Erythroblast (primary cell): Measurements from ENCODE around the gene ARHGEF7.

Experiments
- DNase-seq, 2 experiments: peaks; one replicate each; lab custom pipeline; 2025; lab: John Stamatoyannopoulos, UW
- GATA1 ChIP-seq: IDR thresholded peaks from 2 replicates; pipeline ENCODE4 v1.6.1; 2011; ENCODE audit warnings: low read depth, mild to moderate bottlenecking, control low read depth, low read length, moderate library complexity
- POLR2A ChIP-seq: IDR thresholded peaks from 2 replicates; pipeline ENCODE4 v1.6.1; 2011; ENCODE audit warnings: mild to moderate bottlenecking, low read length

ARHGEF7 gene

DNA sequence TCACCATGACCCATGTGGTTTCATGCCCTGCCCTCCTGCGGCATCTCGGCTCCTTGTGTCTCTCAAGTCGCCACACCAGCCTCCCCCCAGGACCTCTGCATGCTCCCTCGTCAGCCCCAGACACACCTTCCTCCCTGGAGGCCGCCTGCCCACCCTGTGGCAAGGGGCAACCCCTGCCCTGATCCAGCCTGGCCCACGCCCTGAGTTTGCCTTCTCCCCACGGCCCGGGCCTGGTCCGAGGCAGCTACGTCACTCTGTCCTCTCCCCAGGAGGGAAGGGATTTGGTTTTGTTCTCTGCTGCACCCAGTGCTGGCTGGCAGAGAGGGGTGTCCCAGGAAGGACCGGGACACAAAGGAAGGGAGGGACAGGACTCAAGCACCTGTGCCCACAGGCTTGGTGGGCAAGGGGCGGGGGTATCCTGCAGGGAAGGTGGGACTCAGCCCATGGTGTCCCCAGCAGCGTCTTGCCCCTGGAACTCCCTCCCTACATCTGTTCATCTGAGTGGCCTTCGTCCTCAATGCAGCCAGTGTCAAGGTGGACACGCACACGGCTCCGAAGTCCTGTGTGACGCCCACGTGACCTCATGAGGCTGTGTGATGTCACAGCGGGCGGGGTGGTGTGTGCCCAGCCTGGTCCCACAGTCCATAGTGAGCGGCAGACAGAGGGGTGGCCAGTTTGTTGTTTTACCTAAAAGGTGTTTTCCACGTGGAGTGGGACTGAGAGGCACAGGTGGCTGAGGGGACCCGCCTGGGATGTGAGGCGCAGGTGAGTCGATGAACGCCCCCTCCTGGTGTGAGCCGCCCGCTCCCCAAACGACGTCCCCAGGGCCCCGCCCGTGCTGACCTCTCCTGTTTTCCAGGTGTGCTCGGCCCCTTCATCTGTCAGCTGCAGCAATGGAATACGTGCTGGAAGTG lies 205.1 kb downstream of the ARHGEF7 start, which contains the start of gene TEX29:
Gene TEX29, plus strand, starts transcription at position 645 of the 914 bp plus-strand sequence. Its CDS starts 249 bp downstream, at position 894.
- no peak for DNase-seq
- TF ChIP-seq POLR2A (no peak), GATA1 (no peak)

DNA sequence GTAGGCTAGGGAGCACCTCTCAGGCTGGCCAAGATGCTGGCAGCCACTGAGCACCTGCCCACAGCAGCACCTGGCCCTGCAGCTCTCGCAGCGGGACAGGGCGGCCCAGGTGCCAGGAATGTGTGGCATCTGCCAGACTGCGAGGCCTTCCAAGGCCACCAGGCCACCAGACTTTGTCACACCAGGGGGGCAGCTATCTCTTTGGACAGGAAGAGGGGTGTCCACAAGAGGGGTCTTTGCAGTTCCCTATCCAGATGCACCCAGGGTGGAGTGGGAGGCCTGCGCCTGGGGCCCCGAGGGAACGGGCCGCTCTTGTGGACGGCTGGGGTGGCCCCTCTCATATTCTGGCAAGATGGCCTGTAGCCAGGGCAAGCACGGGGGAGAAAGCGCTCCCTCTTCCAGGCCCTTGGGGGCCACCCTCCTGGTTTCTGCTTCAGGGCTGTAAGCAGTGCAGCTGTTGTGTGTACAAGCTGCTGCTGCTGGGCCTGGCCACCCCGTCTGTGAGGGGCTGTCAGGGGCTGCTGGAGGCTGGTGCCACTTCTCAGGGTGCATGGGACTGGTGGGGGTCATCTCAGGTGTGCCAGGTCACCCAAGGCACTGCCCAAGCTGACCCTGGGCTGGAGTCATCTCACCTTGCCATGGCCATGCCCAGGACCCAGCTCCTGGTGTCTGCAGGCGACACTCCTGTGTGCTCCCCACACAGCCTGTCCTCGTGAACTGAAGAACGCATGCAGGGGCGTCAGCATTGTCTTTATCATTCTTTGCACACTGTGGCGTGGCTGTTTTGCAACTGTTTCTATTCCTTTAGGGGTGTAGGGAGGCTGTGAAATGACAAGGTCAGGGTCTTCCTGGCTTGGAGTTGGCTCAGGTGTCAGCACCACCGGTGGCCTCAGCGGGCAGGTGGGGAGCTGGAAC lies 207.1 kb downstream of the ARHGEF7 start:
- TF ChIP-seq POLR2A: no peak
- no peak for TF ChIP-seq GATA1
- no peak for DNase-seq

DNA sequence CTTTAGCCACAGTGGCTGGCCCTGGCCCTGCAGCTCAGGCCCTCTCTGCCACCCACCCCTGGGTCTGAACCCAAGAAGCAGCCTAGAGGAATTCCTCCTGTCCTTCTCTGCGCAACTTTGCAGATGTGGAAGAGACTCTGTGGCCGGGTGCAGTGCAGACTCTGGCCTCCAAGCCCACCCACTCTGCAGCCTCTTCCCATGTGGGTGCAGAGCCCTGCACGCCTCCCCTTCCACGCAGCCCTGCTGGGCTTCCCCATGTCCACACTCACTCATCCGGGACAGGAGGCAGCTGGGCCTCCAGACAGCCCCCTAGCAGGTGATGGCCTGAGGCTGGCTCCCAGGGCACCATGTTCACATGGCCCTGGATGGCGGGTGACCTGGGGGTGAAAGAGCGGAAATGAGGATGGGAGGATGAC lies 207.8 kb downstream of the ARHGEF7 start:
- TF ChIP-seq POLR2A: no peak
- no peak for TF ChIP-seq GATA1

DNA sequence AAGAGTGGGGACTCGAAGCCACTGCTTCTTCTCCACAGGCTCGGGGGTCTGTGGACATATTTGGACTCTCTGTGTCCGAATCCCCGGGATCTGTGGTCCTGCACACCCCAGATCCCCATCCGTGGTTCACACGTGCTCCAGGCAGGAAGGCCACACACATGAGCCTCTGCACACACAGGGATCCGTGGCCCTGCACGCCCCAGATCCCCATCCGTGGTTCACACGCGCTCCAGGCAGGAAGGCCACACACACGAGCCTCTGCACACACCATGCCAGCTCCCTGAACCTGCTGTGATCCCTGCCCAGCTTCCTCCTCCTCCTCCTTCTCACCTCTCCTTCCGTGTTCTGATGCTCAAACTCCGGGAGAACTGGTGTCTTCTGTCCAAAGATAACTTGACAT lies 208.4 kb downstream of the ARHGEF7 start:
- TF ChIP-seq GATA1: no peak
- no peak for TF ChIP-seq POLR2A
- no peak for DNase-seq

More for the DNA sequence above, 207.8 kb downstream of the ARHGEF7 start:
- no peak for DNase-seq

DNA sequence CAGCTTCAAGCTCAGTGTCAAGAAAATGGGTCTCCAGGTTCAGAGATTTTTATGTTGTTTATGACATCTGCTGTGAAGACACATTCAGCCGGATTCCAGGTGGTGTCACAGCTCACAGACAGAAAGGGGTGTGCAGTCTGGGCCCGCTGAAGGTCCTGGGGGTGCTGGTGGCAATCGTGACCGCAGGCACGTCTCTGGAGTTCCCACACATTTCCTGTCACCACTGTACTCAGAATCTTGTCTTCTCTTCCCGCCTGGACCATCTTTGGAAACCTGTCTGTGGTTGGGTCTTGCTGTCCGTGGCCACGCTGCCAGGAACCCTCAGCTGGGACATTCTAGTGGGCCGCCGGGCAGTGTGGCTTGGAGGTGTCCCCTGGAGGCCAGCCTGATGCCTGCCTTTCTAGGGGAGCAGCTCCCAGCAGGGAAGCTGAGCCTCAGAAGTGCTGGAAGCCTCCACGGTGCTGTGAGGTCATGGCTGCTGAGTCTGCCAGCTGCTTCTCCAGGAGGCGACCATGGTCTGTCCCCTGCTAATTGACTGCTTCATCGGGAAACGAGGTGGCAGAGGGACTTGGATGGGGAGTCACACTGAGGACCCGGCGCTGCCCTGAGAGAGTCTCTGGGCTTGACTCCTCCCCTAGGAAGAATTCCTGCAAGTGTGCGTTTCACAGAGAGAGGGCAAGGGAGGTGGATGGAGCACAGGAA lies 209.0 kb downstream of the ARHGEF7 start:
- TF ChIP-seq POLR2A: no peak
- TF ChIP-seq GATA1: no peak

DNA sequence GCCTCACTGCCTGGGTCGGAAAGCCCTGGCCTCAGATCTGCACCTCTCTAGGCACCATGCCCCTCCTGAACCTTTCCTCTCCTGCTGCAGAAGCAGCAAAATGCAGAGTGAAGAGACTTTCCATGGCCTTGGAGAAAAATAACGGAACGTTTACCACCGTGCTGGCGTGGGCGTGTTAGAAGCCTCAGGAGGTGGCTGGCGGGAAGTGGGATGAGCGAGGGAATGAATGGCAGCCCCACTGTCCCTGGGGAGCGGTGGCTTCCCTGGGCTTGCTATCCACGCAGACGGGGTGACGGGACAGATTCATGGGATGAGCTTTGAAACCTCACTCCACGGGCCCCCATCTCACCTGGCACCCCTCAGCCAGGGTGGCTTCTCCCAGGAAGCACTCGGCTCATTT lies 209.6 kb downstream of the ARHGEF7 start:
- no peak for TF ChIP-seq POLR2A
- no peak for TF ChIP-seq GATA1
- DNase-seq: no peak

More for the DNA sequence above, 209.0 kb downstream of the ARHGEF7 start:
- no peak for DNase-seq

DNA sequence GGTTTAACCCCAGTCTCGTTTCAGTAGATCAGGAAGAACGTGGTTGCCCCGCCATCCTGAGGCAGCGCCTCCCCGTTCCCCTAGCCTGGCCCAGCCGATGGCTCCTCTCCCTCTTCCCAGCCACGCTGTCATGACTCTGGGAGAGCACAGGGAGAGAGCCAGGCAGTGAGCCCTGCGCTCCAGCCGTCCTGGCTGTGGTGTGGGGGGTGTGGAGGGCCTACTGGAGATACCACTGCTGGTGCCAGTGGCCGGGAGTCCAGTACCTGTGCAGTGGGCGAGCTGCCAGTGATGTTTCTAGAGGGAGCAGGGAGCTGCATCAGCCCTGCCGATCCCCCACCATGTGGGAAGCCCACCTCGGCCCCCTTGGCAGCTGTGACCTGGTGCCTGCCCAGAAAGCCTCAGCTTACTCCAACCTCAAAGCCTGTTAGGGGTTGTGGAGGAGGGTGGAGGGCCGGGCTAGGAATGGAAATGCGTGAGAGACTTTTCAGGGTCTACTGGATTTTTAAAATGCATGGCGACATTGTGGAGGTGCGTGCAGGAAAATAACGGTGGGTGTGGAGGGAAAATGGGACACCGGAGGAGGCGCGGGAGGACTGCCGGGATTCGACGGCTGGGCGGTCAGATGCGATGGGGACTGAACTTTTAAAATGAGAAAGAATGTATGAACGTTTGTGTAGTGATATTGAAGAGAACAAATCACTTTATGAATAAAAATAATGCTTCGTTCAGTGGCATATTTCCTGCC lies 210.2 kb downstream of the ARHGEF7 start:
- TF ChIP-seq GATA1 (no peak), POLR2A (no peak)
- no peak for DNase-seq

DNA sequence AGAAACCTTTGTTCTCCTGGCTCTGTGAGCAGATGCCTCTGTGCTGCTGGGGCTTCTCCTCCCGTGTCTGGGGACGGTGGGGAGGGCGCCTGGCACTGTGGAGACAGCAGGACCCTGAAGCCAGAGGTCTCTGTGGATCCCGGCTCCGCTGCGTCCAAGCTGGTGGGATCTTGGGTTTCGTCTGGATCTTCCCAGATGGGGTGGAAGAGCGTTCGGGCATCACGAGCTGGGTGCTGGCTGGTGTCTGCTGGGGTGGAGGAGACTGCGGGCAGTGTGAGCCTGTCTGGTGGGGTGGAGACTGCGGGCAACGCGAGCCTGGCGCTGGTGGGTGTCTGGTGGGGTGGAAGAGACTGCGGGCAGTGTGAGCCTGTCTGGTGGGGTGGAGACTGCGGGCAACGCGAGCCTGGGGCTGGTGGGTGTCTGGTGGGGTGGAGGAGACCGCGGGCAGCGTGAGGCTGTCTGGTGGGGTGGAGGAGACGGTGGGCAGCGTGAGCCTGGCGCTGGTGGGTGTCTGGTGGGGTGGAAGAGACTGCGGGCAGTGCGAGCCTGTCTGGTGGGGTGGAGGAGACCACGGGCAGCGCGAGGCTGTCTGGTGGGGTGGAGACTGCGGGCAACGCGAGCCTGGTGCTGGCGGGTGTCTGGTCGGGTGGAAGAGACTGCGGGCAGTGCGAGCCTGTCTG lies 211.0 kb downstream of the ARHGEF7 start:
- DNase-seq: no peak
- TF ChIP-seq GATA1 (no peak), POLR2A (no peak)

DNA sequence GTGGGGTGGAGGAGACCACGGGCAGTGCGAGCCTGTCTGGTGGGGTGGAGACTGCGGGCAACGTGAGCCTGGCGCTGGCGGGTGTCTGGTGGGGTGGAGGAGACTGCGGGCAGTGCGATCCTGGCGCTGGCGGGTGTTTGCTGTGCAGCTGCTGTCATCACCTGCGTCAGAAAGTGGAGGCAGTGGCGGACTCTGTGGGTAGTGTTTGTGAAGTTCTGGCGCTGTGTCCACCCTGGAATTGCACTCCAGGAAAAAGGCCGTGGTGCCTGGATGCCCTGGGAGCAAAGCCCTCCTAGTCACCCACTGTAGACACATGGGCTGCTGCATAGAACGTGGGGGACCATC lies 211.5 kb downstream of the ARHGEF7 start:
- no peak for DNase-seq
- TF ChIP-seq GATA1 (no peak), POLR2A (no peak)

DNA sequence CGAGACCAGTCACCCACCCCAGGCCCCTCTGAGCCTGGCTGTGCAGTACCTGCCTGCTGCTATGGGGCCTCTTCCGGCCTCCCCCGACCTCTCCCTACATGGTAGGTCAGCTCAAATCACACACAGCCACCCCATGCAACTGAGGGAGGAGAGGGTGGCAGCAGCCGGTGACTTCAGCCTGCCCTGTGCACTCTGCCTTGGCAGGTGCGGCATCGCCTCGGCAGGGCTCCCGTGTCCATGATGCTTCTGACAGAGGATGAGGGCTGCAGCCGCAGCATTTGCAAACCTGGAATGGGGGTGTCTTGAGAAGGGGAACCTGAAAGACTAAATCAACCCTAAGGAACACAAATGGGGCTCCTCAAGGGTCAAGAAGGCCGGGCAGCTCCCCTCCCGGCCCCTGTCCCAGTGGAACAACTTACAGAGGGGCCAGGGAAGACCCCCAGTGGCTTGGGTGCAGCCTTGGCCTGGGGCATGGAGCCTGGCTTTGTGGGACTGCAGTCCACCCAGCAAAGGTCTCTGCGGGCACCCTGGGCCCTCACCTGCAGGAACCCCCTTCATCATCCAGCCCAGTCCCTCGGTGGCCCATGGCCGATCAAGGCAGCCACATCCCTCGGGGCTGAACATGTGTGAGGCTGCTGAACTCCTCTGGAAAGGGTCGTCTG lies 212.0 kb downstream of the ARHGEF7 start:
- TF ChIP-seq POLR2A: no peak
- TF ChIP-seq GATA1: no peak
- no peak for DNase-seq

DNA sequence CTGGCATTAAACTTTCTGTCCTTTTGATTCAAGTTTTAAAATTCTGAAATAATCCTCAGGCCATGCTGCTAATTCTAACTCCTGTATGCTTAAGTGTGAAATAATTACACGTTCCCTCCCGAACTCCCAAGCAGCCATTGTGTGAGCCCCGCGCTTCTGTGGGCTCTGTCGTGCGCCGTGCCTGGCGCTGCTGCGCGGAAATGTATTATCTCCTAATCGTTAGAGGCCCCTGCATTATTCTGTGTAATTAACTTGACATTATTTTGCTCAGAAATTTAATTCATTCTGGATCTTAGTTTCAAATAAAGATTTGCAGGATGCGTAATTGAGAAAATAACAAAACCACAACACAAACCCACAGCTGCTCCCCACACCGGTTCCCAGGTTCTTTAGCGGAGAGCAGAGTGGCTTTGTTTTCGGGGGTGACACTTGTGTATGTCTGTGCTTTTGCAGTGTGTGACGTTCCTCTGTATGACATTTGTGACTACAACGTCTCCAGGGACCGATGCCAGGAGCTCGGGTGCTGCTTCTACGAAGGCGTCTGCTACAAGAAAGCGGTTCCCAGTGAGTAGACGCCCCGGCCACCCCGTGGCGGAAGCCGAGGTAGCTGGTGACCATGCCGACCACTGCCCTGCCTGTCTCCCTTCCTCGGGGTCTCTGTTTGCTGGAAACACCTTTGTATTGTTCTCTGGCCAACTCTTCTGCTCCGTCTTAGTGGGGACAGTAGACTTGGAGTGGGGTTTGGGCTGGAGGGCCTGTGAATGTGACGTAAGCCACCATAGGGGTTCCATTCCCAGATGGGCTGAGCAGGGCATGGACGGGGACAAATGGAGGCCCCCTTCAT lies 212.8 kb downstream of the ARHGEF7 start:
- TF ChIP-seq GATA1: no peak
- TF ChIP-seq POLR2A: no peak
- DNase-seq: no peak
